A673 (cell line): Measurements from ENCODE around the gene STKLD1. TPM values are rescaled to one million over a fixed set of nuclear protein-coding genes. Genes with fewer than 3 reads are reported as not detected.
"Not testable (repeated sequence)": the region's sequence is repeated elsewhere in the genome, so short reads cannot be mapped to it uniquely, and the experiment has no call there.

Source experiments
- BruUV-seq: library from RNA; stranded (reverse); fragments of 400-500 nt; replicated peaks from 2 replicates; lab custom pipeline; 2021; lab: Mats Ljungman, UMichigan
- CTCF ChIA-PET: fragments of 300-600 bp; sonication (Branson Sonifier 250); formaldehyde crosslinking; loops from one replicate; lab custom pipeline; 2022; ENCODE audit warnings: antibody characterized with exemption; lab: Charles Lee
- POLR2A ChIA-PET: fragments of 300-600 bp; sonication (Branson Sonifier 250); formaldehyde crosslinking; loops from one replicate; lab custom pipeline; 2022; ENCODE audit warnings: antibody characterized with exemption; ENCODE audit not compliant: low non-redundant PET; lab: Charles Lee
- DNase-seq: peaks from one replicate; pipeline ENCODE4 v3.0.0-alpha.2; 2015; ENCODE audit warnings: low spot score
- H3K27ac ChIP-seq: fragments of 200-600 bp; sonication (generic); 2 replicates; pipeline ENCODE4 v1.5.1; 2016; ENCODE audit warnings: mixed run types, low read depth, mild to moderate bottlenecking, mixed read lengths, antibody characterized with exemption, low read length; ENCODE audit not compliant: poor library complexity, severe bottlenecking
- H3K27me3 ChIP-seq: fragments of 200-600 bp; sonication (generic); replicated peaks from 2 replicates; pipeline ENCODE4 v1.6.1; 2017; ENCODE audit warnings: mixed run types, low read depth, mild to moderate bottlenecking, mixed read lengths, antibody characterized with exemption, low read length; ENCODE audit not compliant: insufficient read depth, poor library complexity
- H3K36me3 ChIP-seq: fragments of 200-600 bp; sonication (generic); 2 replicates; pipeline ENCODE4 v1.6.1; 2016; ENCODE audit warnings: mixed run types, mild to moderate bottlenecking, mixed read lengths, antibody characterized with exemption, low read length; ENCODE audit not compliant: insufficient read depth, poor library complexity, severe bottlenecking
- H3K4me1 ChIP-seq: fragments of 200-600 bp; sonication (generic); 2 replicates; pipeline ENCODE4 v1.6.1; 2017; ENCODE audit warnings: mixed run types, mild to moderate bottlenecking, mixed read lengths, antibody characterized with exemption, low read length; ENCODE audit not compliant: insufficient read depth, poor library complexity, severe bottlenecking
- H3K4me3 ChIP-seq: fragments of 200-600 bp; sonication (generic); 2 replicates; pipeline ENCODE4 v1.5.1; 2016; ENCODE audit warnings: low read depth, mixed run types, mild to moderate bottlenecking, mixed read lengths, low read length; ENCODE audit not compliant: poor library complexity, severe bottlenecking
- H3K9me3 ChIP-seq: fragments of 200-600 bp; sonication (generic); 2 replicates; pipeline ENCODE4 v1.6.1; 2016; ENCODE audit warnings: mixed run types, low read depth, mild to moderate bottlenecking, mixed read lengths, antibody characterized with exemption, low read length; ENCODE audit not compliant: poor library complexity, severe bottlenecking
- EZH2 ChIP-seq: fragments of 200-600 bp; sonication (generic); IDR thresholded peaks from 2 replicates; pipeline ENCODE4 v1.6.1; 2017; ENCODE audit warnings: borderline replicate concordance, low read depth, mild to moderate bottlenecking, mixed read lengths, antibody characterized with exemption, low read length; ENCODE audit not compliant: poor library complexity, severe bottlenecking
- intact Hi-C: fragments of 100-400 bp; cut with micrococcal nuclease; formaldehyde crosslinking; loops from one replicate; pipeline ENCODE4 v1.10.0; 2022; ENCODE audit not compliant: unreplicated experiment
- total RNA-seq: library from RNA; stranded (reverse); gene quantifications from 2 replicates; pipeline ENCODE4 v1.2.3, GENCODE V29; 2021
- TF ChIP-seq, protein P1 (sequence below): fragments of 300-800, 200-600 bp; sonication (generic); conservative IDR thresholded peaks from 2 replicates; pipeline ENCODE4 v1.5.1; 2017; ENCODE audit warnings: low read depth, mild to moderate bottlenecking, antibody characterized with exemption, low read length, moderate library complexity, mixed read lengths

Gene STKLD1
- total RNA-seq, 1 experiment from 2014 or later = 0.52 TPM

DNA sequence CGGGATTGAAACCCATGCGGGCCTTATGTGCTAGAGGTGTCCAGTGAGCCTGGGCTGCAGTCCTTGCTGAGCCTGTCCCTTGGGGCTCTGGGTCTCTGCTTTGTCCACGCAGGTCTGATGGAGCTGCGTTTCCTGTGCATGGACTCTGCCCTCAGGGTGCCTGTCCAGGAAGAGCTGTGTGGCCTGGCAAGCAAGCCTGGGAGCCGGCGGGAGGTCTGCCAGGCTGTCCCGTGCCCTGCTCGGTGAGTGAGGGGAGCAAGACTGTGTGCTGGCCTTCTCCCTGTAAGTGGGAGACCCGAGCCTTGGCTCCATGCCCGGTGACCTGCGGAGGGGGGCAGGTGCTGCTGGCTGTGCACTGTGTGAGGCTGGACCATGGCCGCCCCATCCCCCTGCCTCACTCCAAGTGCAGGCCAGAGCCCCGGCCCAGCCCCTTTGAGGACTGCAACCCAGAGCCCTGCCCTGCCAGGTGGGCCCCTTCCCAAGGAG, 72.4 kb downstream of the STKLD1 start:
- H3K9me3 ChIP-seq = no peaks in the 10 kb centered on the region
- intact Hi-C loops = no loop called here
- no peaks in the 10 kb centered on the region for H3K27me3 ChIP-seq
- ChIA-PET POLR2A (no interaction called here), CTCF (no interaction called here)
- BruUV-seq = no TSS peak
- H3K36me3 ChIP-seq = no peaks in the 10 kb centered on the region
- no peaks in the 10 kb centered on the region for H3K4me1 ChIP-seq
- no peak overlapping the region for H3K4me3 ChIP-seq
- DNase-seq = no peak
- TF ChIP-seq, protein P1, sequence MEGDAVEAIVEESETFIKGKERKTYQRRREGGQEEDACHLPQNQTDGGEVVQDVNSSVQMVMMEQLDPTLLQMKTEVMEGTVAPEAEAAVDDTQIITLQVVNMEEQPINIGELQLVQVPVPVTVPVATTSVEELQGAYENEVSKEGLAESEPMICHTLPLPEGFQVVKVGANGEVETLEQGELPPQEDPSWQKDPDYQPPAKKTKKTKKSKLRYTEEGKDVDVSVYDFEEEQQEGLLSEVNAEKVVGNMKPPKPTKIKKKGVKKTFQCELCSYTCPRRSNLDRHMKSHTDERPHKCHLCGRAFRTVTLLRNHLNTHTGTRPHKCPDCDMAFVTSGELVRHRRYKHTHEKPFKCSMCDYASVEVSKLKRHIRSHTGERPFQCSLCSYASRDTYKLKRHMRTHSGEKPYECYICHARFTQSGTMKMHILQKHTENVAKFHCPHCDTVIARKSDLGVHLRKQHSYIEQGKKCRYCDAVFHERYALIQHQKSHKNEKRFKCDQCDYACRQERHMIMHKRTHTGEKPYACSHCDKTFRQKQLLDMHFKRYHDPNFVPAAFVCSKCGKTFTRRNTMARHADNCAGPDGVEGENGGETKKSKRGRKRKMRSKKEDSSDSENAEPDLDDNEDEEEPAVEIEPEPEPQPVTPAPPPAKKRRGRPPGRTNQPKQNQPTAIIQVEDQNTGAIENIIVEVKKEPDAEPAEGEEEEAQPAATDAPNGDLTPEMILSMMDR = no peak
- TF ChIP-seq EZH2 = no peak
- no peak overlapping the region for H3K27ac ChIP-seq

DNA sequence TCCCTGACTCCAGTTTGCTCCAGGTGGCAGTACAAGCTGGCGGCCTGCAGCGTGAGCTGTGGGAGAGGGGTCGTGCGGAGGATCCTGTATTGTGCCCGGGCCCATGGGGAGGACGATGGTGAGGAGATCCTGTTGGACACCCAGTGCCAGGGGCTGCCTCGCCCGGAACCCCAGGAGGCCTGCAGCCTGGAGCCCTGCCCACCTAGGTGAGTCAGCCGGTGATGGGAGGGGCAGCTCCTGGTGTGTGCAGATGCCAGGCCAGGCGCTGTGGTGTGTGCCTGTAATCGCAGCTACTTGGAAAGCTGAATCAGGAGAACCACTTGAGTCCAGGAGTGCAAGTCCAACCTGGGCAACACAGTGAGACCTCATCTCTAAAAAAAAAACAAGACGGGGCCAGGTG, 73.6 kb downstream of the STKLD1 start:
- Histone ChIP-seq H3K4me1 (no peaks in the 10 kb centered on the region), H3K27me3 (no peaks in the 10 kb centered on the region), H3K36me3 (no peaks in the 10 kb centered on the region), H3K4me3 (no peak overlapping the region), H3K9me3 (no peaks in the 10 kb centered on the region), H3K27ac (no peak overlapping the region)
- no peak for DNase-seq
- POLR2A ChIA-PET = no interaction called here
- intact Hi-C loops = no loop called here
- no peak for TF ChIP-seq EZH2
- TF ChIP-seq, protein P1 = no peak
- BruUV-seq = no TSS peak
- CTCF ChIA-PET = no interaction called here

DNA sequence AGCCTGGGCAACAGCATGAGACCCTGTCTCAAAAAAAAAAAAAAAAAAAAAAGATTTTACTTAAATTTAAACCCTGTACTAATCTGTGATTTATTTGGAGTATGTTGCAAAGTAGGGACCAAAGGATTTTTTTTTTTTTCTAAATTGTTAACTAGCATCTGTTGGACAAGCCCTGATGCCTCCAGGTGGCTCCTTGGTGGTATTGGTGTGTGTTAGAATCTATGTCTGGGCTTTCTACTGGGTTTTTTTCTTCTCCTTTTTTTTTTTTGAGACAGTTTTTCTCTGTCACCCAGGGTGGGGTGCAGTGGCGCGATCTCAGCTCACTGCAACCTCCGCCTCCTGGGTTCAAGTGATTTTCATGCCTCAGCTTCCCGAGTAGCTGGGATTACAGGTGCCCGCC, 75.7 kb downstream of the STKLD1 start:
- H3K36me3 ChIP-seq, H3K27me3 ChIP-seq, H3K9me3 ChIP-seq, H3K4me1 ChIP-seq, intact Hi-C loops, H3K4me3 ChIP-seq, BruUV-seq, H3K27ac ChIP-seq, DNase-seq, POLR2A ChIA-PET: not testable (repeated sequence)
- CTCF ChIA-PET = interaction anchor here (0.7 kb wide), 1 partner anchor 10 kb away, joined by 4 read pairs; no protein-coding TSS in a partner anchor

DNA sequence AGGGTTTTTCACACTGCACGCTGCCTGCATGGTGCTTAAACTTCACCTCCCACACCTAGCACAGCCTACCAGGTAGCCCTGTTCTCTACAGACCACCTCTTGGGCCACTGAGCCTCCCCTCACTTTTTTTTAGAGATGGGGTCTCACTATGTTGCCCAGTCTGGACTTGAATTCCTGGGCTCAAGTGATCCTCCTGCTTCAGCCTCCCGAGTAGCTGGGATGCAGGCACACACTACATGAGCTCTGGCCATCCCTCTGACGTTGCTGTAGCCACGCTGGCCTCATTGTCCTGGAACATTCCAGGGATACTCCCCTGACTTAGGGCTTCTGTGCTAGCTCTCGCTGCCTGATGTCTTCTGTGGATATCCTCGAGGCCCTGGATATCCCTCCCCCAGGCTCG, 76.4 kb downstream of the STKLD1 start:
- TF ChIP-seq, protein P1 = no peak
- no peak for TF ChIP-seq EZH2
- CTCF ChIA-PET = no interaction called here
- POLR2A ChIA-PET = no interaction called here
- H3K9me3 ChIP-seq = no peaks in the 10 kb centered on the region
- BruUV-seq = no TSS peak
- no peaks in the 10 kb centered on the region for H3K36me3 ChIP-seq
- H3K4me1 ChIP-seq = no peaks in the 10 kb centered on the region
- DNase-seq = no peak
- no peak overlapping the region for H3K4me3 ChIP-seq
- no peaks in the 10 kb centered on the region for H3K27me3 ChIP-seq
- intact Hi-C loops = no loop called here
- no peak overlapping the region for H3K27ac ChIP-seq
